HG02588 (cell line): ENCODE measurements around the gene PLXNA4.

Experiments
- ATAC-seq: cut with Tn5 transposase; IDR thresholded peaks from one replicate; pipeline ENCODE4 v1.9.1; 2021; ENCODE audit warnings: mild to moderate bottlenecking, moderate library complexity; ENCODE audit not compliant: unreplicated experiment

PLXNA4 gene

DNA sequence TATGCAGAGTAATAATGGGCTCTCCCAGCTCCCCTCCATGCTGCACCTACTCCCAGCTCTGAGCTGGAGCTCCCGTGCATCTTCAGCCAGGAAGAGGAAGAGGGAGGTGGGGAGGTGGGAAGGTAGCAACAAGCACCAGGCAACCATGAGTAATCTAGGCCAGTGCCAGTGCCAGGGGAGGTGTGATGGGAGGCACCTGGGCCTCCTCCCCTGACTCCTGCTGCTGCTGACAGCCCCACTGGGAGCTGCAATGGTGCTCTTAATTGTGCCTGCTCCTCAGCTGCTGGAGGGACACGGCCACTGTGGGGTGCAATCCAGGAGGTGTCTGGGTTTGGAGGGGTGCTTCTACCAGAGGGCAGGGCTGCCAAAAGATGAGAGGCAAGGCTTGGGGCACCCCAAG is 243.0 kb downstream of the PLXNA4 start:
- ATAC-seq, result no peak

DNA sequence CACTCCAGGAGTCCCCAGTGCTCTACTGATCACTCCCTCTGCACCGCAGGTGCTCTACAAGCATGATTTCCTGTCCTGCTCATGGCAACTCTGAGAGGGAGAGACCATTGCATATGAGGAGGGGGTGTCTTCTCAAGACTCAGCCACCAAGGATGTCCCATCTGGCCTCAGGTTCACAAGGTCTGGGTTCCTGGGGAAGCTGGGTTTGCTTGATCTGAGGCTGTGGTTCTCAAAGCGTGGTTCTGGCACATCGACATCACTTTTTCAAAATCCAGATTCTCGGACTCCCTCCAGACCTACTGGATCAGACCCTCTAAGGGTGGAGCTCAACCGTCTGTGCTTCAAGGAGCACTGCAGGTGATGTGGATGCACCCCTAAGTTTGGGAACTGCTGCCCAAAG is 247.5 kb downstream of the PLXNA4 start:
- ATAC-seq, result no peak

DNA sequence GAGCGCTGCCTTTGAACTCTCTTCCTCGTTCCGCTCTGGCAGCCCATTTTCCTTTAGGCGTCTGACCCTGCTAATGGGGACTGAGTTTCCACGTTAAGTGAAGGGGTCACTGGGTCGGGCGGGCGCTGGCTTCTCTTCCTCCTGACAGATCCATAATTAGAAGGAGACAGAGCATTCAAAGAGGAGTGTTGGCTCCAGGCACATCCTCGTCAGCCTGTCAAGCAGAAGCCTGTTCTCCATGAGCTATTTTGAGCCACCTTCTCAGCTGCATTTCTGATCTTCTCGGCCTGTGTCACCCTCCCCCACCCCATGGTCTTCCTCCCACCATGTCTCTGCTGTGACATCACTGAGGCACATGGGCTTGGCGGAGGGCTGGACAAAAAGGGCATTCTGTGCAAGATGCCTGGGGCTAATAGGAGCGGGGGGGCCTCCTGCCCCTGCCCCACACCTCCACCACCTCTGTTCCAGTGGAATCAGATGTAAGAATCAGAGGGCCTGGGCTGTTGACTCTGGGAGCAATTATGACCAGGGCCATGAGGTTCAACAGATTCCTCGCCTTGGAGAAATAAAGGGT is 248.1 kb downstream of the PLXNA4 start:
- no peak for ATAC-seq

DNA sequence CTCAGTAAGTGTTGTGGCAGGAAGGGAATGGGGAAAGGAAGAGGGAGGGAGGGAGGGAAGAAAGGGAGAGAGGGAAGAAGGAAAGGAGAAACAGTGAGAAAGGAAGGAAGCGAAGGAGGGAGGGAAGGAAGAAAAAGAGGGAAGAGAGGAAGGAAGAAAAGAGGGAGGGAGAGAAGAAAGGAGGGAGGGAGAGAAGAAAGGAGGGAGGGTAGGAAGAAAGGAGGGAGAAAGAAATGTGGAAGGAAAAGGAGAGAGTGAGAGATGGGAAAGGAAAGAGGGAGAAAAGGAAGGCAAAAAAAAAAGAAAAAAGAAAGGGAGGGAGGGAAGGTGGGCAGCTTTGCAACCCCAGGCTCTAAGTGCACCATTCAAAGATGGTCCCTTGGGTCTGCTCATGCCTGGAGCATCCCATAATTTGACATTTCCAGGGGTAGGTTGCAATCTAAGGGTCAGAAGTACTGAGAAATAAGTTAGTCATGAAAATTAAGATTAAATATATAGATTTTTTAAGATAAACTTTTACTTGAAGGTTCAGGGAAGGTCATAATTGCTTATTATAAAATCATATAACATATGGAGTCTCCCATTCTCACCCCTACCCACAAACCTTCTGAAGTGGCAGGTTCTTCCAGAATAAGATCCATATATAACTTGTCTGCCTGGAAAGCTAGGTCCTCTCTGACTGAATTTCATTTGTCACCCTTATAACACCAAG is 249.2 kb downstream of the PLXNA4 start:
- no peak for ATAC-seq

DNA sequence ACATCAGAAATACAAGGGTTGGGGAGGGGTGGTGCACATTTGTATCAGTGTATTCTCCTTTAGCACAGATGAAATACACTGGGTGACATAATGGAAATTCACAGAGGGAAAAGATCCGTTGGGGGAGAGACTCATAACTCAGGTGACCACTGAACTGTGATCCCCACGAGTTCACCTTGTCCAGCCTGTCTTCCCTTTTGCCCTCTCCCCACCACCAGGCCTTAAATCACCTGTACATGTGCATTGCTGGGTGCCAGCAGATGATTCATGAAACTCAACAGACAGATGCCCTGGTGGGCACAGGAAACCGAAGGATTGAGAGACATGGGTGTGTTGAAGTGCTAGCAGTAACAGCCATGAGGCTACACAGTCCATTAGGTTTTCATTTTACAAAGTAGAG is 253.3 kb downstream of the PLXNA4 start:
- no peak for ATAC-seq

DNA sequence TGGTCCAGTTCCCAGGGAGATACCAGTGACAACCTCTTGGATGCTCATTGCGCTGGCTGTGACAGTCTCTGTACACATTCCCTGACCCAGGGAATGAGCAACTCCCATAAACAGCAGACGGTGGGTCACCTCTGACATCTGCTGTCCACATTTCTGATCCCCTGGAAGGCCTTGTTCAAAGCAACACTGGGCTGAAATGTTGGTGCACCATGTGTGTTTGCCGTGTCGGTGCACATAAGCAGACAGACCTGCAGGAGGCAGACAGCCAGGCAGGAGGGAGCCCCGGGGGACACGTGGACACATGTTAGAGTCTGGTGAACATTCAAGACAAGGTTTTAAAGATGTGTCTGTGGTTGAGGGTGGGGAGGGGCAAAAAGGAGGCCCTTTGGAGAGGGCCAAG is 254.9 kb downstream of the PLXNA4 start:
- no peak for ATAC-seq

DNA sequence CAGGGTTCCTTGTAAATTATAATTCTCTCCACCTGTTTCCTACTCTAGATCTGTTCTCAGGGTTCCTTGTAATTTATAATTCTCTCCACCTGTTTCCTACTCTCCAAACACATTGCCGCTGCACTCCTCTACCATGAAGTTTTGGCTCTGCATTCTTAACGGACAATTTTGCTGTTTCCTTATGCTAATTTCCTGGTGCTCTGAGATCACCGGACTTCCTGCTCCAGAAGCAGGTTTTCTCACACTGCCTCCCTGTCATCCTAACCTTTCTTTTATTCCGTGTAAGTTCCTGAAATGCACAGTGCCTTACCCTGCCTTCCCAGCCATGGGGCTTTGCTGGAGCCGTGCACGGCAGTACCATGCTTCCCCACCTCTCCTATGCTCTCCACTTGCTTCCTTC is 256.8 kb downstream of the PLXNA4 start:
- ATAC-seq, result no peak

DNA sequence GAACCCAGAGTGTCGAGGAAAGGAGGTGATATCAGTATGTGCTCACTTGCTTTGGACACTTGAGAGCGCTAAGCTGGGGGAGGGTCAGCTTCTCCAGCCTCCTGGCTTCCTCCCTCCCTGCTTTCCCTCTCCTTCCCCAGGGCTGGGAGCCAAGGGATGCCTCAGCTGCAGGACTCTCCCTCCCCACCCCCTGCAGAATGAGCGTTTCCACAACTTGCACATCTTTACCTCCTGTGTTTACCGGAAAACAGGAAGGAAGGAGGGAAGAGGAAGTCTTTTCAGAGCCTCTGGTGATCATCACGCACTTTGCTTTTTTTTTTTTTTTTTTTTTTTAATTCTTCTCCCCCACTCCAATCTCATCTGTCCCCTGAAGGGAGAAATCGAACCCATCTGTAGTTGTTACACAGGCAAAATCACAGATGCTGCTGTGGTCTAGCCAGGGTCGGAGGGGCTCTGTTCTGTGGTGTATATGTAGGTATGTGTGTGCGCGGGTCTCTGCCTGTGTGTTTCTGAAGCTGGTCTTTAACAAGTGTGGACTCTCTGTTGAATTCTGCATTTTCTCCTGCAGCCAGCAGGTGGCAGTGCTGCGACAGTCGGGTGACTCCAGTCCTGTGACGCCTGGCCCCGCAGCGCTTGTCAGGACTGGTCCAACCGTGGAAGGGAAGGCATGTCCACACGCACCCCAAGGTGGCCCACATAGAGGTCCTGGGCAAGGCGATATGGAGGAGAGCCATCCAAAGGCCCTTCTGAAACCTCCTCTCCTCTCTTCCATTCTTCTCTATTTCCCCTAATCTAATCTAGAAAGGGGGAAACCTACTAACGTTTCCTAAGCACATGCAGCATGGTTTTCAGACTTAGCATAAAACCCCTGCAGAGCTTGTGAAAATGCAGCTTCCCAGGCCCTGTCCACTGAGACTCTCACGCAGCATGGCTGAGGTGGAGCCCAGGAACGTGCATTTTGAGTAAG is 257.6 kb downstream of the PLXNA4 start:
- no peak for ATAC-seq

DNA sequence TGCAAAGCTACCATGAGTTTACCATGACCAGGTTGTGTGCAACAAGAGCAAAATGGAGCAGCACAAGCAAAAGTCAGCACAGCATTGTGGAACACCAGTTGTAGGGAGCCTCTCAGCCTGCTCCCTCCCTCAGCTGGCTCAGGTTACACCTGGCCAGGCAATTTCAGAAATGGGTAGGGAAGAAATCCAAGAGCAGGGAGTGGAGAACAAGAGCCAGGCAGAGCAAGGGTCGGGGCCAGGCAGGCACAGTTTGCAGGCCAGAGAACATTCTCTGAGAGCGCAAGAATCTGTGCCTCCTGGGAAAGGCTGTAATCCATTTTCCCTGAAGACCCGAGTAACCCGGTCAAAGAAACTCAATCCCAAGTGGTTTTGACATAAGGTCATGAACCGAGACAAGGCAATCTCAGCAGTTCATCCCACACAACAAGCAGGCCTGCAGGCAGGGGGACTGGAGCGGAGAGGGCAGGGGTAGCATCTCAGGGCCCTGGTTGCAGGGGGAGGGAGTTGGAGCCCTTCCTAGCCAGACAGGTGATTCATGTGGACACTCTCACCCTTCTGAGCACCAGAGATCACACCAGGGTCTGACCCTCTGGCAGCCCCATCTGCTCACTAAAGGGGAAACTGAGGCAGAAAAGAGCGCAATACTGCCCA is 258.4 kb downstream of the PLXNA4 start:
- ATAC-seq, result no peak

DNA sequence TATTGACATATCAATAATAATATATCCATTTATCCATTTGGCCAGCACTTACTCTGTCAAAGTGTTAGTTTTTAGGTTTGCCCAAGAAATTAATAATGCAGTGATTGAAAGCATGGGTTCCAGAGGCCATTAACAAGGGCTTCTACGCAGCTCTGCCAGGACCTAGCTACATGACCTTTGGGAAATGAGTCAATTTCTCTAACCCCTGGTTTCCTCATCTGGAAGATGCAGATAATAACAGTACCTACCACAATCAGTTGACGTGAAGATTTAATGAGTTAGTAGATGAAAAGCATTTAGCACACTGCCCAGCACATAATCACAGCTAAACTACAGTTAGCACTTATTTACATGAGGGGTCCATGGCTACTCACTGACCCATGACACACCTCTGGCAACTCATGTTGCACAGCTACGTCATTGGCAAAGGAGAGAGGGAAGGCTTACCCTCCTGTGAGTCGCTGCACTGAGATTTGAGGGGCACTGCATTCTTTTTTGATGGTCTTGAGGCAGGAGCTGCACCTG is 263.7 kb downstream of the PLXNA4 start:
- no peak for ATAC-seq

DNA sequence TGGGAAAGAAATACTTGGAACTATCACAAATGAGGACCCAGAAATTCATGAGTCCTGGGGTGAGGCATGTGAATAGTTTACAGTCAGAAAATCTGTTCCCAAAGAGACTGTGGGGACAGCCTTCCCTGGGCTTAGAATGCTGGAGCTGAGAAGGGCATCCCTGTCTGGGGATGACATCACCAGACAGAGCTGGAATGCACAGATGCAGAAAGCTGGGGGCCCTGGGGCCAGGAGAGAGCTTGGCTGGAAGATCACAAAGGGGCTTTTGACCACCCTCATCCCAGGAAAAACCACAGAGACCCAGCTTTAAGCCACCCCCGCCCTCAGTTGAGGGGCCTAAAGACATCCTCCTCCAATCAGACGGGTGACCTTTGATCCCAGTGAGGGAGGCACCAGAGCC is 264.5 kb downstream of the PLXNA4 start:
- ATAC-seq, result no peak

DNA sequence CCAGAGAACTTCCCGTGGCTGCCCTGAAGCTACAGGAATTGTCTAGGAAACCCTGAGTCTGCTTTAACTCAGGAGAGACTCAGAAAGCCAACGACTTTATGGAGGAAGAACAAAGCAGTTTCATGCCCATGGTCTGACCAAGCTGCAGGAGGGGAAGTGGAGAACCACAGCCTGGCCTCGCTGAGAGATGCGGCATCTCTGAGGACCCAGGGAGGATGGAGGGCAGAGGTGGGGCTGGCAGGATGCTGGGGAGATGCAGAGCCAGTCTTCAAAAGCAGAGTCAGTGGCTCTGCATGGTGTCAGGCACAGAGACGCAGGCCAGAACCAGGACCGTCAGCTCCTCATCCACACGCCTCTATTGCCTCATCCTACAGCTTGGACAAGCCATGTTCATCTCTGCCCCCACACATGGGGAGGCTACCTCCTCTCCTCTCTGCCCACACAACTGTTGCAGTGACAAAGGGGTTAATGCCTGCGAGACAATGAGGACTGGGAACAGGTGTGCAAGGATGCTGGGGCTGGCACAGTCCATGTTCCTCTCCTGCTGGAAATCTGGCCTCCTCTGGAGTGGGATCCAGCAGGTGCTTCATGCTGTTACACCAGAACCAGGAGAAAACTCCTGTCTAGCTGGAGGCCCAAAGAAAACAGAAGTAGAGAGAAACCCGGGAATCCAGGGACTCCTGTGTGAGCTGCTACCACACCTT is 267.0 kb downstream of the PLXNA4 start:
- no peak for ATAC-seq

DNA sequence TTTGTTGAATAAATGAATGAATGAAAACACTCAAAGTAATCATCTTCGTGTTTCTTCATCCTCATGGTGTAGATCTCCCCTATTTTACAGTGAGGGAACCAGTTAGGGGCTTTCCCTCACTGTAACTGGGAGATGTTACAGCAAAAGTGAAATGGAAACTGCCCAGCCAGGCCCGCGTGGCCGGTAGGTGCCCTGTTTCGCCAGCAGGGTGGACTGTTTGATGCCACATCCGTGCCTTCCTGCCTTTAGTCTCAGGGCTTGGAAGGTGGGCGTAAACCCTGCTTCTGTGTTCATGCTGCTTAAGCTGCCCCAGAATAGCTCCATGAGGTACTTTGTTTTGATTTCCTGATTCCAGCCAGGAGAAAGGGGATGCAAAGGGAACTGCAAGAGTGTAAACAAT is 268.8 kb downstream of the PLXNA4 start:
- ATAC-seq, result no peak

DNA sequence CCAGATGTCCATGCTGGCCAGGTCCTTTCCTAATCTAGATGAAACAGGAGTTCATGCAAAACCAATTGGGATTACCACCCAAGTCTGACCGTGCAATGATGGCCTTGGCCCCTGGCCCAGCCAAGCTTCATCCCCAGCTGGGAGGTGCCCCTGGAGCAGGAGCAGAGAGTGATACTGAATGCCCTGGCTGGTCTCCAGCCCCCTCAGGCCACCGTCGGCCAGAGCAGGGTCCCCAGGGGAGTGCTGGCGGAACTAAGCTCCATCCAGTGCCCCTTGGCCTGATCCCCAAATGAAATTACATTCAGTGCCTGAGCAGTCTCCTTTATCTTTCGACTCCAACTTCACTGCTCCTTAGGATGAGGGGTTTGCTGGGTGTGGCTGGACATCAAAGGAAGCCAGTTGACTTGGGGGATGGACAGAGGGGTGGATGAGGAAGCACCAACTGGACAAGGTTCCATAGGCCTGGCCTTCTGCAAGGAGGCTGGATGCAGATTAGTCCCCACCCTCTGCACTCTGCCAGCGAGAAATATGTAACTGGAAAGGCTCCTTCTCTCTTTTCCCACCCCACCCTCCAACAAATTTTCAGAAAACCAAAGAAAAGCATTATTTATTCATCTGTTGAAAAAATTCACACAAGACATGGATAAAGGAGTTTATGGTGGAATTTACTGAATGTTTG is 275.5 kb downstream of the PLXNA4 start:
- ATAC-seq, result no peak

DNA sequence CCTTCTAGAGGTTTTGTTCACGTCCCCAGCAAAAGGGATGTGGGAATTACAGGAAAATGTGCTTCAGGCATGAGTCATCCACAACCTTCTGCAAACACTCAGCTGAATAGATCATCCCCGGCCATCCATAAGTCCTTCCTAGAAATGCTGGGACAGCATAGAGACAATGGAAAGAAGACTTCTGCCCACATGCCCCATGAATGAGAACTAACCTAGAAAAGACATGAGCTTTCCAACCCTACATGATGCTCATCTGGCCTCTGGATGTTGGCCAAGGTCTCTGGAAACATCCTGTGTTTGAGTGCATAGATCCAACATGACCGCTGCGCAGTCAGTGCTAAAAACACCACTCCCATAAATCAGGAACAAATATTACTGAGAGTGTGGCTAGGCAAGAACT is 277.5 kb downstream of the PLXNA4 start:
- no peak for ATAC-seq

DNA sequence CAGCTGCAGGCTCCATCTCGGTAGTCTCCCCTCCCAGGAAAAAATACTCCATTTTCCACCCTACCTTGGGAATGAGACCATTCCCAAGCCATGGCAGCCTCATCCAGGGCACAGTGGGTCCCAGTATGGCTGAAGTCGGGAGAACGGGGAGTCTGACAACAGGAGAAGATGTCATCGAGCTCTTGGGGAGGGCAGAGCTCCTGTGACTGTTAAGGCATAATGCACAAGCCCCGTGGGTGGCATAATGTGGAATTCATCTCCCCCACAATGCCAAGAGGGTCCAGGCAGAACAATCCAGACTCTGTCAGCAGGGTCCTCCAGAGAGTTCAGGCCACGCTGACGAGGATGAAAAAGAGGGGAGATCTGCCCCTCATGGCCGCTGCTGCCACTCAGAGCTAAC is 279.4 kb downstream of the PLXNA4 start:
- ATAC-seq, result no peak

DNA sequence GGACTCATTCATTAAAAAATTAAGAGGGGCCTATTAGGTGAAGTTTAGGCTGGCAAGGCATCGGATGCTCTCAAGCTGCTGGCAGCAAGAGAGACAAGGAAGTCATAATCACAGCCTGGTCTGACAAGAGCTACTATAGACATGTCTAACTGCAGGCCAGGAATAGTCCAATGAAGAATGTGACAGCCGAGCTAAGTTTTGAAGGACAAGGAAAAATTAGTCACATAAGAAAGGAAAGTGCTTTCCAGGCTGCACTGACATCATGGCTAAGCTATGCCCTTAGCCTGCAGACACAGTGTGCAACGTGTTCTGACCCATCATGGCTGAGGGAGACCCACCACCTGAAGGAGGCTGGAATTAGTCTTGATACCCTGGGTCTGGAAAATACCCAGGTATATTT is 281.1 kb downstream of the PLXNA4 start:
- no peak for ATAC-seq

DNA sequence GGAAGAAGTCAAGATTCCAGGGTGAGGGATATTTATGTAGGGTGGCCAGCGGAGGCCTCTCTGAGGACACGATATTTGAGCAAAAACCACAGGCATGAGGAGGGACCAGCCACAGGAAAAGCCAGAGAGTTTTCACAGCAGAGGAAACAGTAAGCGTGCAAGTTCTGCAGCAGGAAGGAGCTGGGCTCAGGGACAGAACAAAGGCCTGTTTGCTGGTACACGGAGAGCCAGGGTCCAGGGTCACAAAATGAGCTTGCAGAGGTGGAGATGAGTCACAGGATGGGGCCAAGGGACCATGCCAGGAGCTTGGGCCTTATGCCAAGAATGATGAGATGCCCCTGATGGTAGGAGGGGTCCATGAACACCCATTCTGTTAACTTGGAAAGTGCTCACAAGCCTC is 283.5 kb downstream of the PLXNA4 start:
- no peak for ATAC-seq

DNA sequence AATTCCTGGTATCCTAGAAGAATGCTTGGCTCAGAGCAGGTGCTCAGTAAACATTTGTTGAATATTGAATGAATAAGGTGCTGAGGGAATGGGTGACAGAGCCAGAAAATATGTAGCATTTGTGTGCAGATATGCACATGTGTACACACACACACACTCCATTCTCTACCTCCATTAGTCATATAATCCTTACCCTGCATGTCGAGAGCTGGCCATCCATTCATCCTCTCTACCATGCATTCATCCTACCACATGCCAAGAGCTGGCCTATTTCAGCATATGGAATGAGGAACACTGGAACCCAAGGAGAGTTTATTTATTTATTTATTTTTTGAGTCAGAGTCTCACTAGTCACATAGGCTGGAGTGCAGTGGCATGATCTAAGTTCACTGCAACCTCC is 284.8 kb downstream of the PLXNA4 start:
- ATAC-seq, result no peak

DNA sequence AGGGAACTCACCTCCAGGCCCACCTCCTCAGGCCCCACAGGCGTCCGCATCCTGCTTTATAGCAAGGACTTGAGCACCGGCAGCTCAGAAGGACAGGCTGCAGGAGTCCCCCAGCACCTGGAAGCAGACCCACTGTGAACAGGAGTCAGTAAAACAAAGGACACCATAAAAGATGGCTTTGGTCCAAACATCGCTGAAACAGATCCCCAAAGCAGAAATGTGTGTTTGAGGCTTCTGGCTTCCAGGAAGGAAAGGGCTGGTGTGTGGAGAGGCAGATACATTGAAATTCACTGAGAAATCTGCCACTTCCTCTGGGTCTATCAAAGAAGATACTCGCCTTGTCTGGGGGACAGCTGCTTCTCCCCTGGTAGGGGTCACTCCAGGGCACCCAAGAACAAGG is 286.2 kb downstream of the PLXNA4 start:
- no peak for ATAC-seq
